ENCODE measurements around the gene SUCLG2. TPM values are rescaled to one million over a fixed set of nuclear protein-coding genes. Genes with fewer than 3 reads are reported as not detected.

Gene SUCLG2
- polyA plus RNA-seq, 1 donor (not counting 4 experiments of a cell fraction or from before 2014, with no cell fraction given) = 26.7 TPM

DNA sequence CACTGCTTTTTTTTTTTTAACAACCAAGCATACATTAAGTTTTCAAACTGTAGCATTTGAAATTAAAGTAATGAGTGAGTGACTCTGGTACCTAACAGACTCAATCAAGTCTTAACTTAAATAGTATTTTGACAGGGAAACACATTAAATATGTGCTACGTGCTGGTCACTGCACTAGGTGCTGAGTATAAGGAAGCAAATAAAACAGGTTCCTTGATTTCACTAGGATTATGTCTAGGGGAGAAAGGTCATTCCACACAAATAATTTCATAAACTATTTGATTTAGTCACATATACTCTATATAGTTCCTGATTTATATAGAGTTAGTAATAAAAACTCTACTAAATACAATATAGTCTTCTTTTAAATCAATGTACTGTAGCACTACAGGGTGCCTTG is 89.4 kb downstream of the SUCLG2 start:
- H3K27me3 ChIP-seq (ENCODE audit: control insufficient read depth, extremely low read depth, insufficient read depth, low read length) = no peaks in the 10 kb centered on the region
- no peaks in the 10 kb centered on the region for H3K9me3 ChIP-seq (ENCODE audit: control insufficient read depth, low read depth, low read length)
- TF ChIP-seq EZH2 (IDR thresholded peaks at IDR 0.05; ENCODE audit: low read length) (no peak), CTCF (optimal IDR thresholded peaks at IDR 0.05 in 1 of 3, IDR thresholded peaks at IDR 0.05 in 1 of 3, conservative IDR thresholded peaks at IDR 0.05 in 1 of 3; ENCODE audit: extremely low read depth in 1 of 3, insufficient read depth in 2 of 3, low read length in 3 of 3) (no peak)
- H2AFZ ChIP-seq (ENCODE audit: control insufficient read depth, low read length) = no peak overlapping the region
- no peaks in the 10 kb centered on the region for H3K79me2 ChIP-seq (ENCODE audit: control insufficient read depth, insufficient read depth, low read length)
- H3K4me1 ChIP-seq (ENCODE audit: control insufficient read depth, extremely low read depth, insufficient read depth, low read length) = no peaks in the 10 kb centered on the region
- H4K20me1 ChIP-seq (ENCODE audit: control insufficient read depth, extremely low read depth, insufficient read depth, low read length) = no peaks in the 10 kb centered on the region
- no peaks in the 10 kb centered on the region for H3K9me1 ChIP-seq (ENCODE audit: control insufficient read depth, extremely low read depth, insufficient read depth, low read length)
- no peak overlapping the region for H3K9ac ChIP-seq (ENCODE audit: control insufficient read depth, extremely low read depth, insufficient read depth, low read length)
- no peak for FAIRE-seq
- no peak overlapping the region for H3K4me2 ChIP-seq (ENCODE audit: control insufficient read depth, extremely low read depth, insufficient read depth, low read depth, low read length)
- dilution Hi-C loops (cut with MboI; ENCODE audit: extremely low pct_ligation_motif_present, low sequenced_read_pairs) = no loop called here
- H3K36me3 ChIP-seq (ENCODE audit: control insufficient read depth in 2 of 2, extremely low read depth in 1 of 2, insufficient read depth in 2 of 2, low read length in 2 of 2) = peaks cover 0 to 3% of the 10 kb centered on the region in 2 experiments
- H3K27ac ChIP-seq (ENCODE audit: control insufficient read depth, insufficient read depth, low read length) = no peak overlapping the region
- no peak overlapping the region for H3K4me3 ChIP-seq (ENCODE audit: control insufficient read depth in 2 of 3, extremely low read depth in 1 of 3, insufficient read depth in 2 of 3, low read depth in 1 of 3, low read length in 3 of 3)
- no peak for DNase-seq (ENCODE audit: low read depth, low spot score)

GRCh38 chr3:67564008-67564407 is 90.4 kb downstream of the SUCLG2 start:
- H2AFZ ChIP-seq (ENCODE audit: control insufficient read depth, low read length) = no peak overlapping the region
- no peaks in the 10 kb centered on the region for H3K9me3 ChIP-seq (ENCODE audit: control insufficient read depth, low read depth, low read length)
- H3K4me1 ChIP-seq (ENCODE audit: control insufficient read depth, extremely low read depth, insufficient read depth, low read length) = no peaks in the 10 kb centered on the region
- peaks cover 0 to 3% of the 10 kb centered on the region in 2 experiments for H3K36me3 ChIP-seq (ENCODE audit: control insufficient read depth in 2 of 2, extremely low read depth in 1 of 2, insufficient read depth in 2 of 2, low read length in 2 of 2)
- no peak for TF ChIP-seq EZH2 (IDR thresholded peaks at IDR 0.05; ENCODE audit: low read length)
- no peak for TF ChIP-seq CTCF (optimal IDR thresholded peaks at IDR 0.05 in 1 of 3, IDR thresholded peaks at IDR 0.05 in 1 of 3, conservative IDR thresholded peaks at IDR 0.05 in 1 of 3; ENCODE audit: extremely low read depth in 1 of 3, insufficient read depth in 2 of 3, low read length in 3 of 3)
- no peak overlapping the region for H3K4me3 ChIP-seq (ENCODE audit: control insufficient read depth in 2 of 3, extremely low read depth in 1 of 3, insufficient read depth in 2 of 3, low read depth in 1 of 3, low read length in 3 of 3)
- DNase-seq (ENCODE audit: low read depth, low spot score) = no peak
- dilution Hi-C loops (cut with MboI; ENCODE audit: extremely low pct_ligation_motif_present, low sequenced_read_pairs) = no loop called here
- H3K27ac ChIP-seq (ENCODE audit: control insufficient read depth, insufficient read depth, low read length) = no peak overlapping the region
- no peak overlapping the region for H3K4me2 ChIP-seq (ENCODE audit: control insufficient read depth, extremely low read depth, insufficient read depth, low read depth, low read length)
- no peaks in the 10 kb centered on the region for H3K27me3 ChIP-seq (ENCODE audit: control insufficient read depth, extremely low read depth, insufficient read depth, low read length)
- no peaks in the 10 kb centered on the region for H3K79me2 ChIP-seq (ENCODE audit: control insufficient read depth, insufficient read depth, low read length)
- H3K9me1 ChIP-seq (ENCODE audit: control insufficient read depth, extremely low read depth, insufficient read depth, low read length) = no peaks in the 10 kb centered on the region
- no peaks in the 10 kb centered on the region for H4K20me1 ChIP-seq (ENCODE audit: control insufficient read depth, extremely low read depth, insufficient read depth, low read length)
- no peak overlapping the region for H3K9ac ChIP-seq (ENCODE audit: control insufficient read depth, extremely low read depth, insufficient read depth, low read length)
- FAIRE-seq = no peak
